A549 (cell line): ENCODE results near the gene RELL1. TPM values are rescaled to one million over a fixed set of nuclear protein-coding genes. Genes with fewer than 3 reads are reported as not detected.

ENCODE experiments used
- ATAC-seq, 2 experiments: fragments of 200-7000 bp in 1 of 2; fragments of >200 bp in 1 of 2; cut with Nextera tagmentation in 1 of 2; cut with Tn5 transposase in 1 of 2; 3 replicates each; pipeline versions ENCODE4 v1.8.0 to v1.9.1; 2018 to 2020; ENCODE audit warnings: mild to moderate bottlenecking in 1 of 2, moderate library complexity in 1 of 2
- CTCF ChIA-PET: fragments of 300-600 bp; sonication (Branson Sonifier 250); formaldehyde crosslinking; extraction: SDS; loops from one replicate; lab custom pipeline; 2021; ENCODE audit warnings: antibody characterized with exemption, inconsistent platforms; lab: Yijun Ruan, JAX
- POLR2A ChIA-PET: fragments of 350-600 bp; formaldehyde crosslinking; extraction: SDS; loops from one replicate; lab custom pipeline; 2021; ENCODE audit warnings: antibody characterized with exemption, inconsistent platforms; lab: Yijun Ruan, JAX
- DNase-seq, 2 experiments: peaks; one replicate each; pipeline versions ENCODE4 v3.0.0 to v3.0.0-alpha.2; 2011 to 2016; ENCODE audit warnings: low read depth in 1 of 2, low spot score in 1 of 2
- FAIRE-seq: peaks from 2 replicates; lab custom pipeline; 2011; peaks lifted over from hg19 to GRCh38; lab: Jason Lieb, UNC
- H3K27ac ChIP-seq, 2 experiments: fragments of >200 bp; sonication (Bioruptor Twin); formaldehyde crosslinking; 3 replicates each; pipeline ENCODE4 v1.5.1; 2016 to 2017
- H3K4me1 ChIP-seq: fragments of >200 bp; sonication (Bioruptor Twin); formaldehyde crosslinking; 3 replicates; pipeline ENCODE4 v1.6.1; 2016
- H3K4me2 ChIP-seq: fragments of >200 bp; sonication (Bioruptor Twin); formaldehyde crosslinking; 3 replicates; pipeline ENCODE4 v1.6.1; 2016
- H3K4me3 ChIP-seq: fragments of >200 bp; sonication (Bioruptor Twin); formaldehyde crosslinking; 3 replicates; pipeline ENCODE4 v1.5.1; 2016
- H3K9me3 ChIP-seq: fragments of >200 bp; sonication (Bioruptor Twin); formaldehyde crosslinking; 3 replicates; pipeline ENCODE4 v1.6.1; 2016
- CBX8 ChIP-seq: fragments of 200-600 bp; sonication (generic); IDR thresholded peaks from 2 replicates; pipeline ENCODE4 v1.6.1; 2016
- CEBPB ChIP-seq, 2 experiments: fragments of >200 bp in 1 of 2; sonication (Bioruptor Twin) in 1 of 2; formaldehyde crosslinking in 1 of 2; IDR thresholded peaks; 2 replicates each; pipeline ENCODE4 v1.6.1; 2012 to 2016
- CHD4 ChIP-seq: fragments of 200-600 bp; sonication (generic); IDR thresholded peaks from 2 replicates; pipeline ENCODE4 v1.6.1; 2016; ENCODE audit warnings: antibody characterized with exemption, mild to moderate bottlenecking, borderline replicate concordance
- E2F6 ChIP-seq: IDR thresholded peaks from 2 replicates; pipeline ENCODE4 v1.6.1; 2012; ENCODE audit warnings: low read depth, borderline replicate concordance
- EHMT2 ChIP-seq: fragments of 200-600 bp; sonication (generic); IDR thresholded peaks from 2 replicates; pipeline ENCODE4 v1.6.1; 2016; ENCODE audit warnings: antibody characterized with exemption, low read depth, mild to moderate bottlenecking, moderate library complexity
- FOSB ChIP-seq: fragments of 250-450 bp; sonication (Bioruptor Pico); IDR thresholded peaks from 2 replicates; pipeline ENCODE4 v1.5.0; 2020; ENCODE audit warnings: mild to moderate bottlenecking, moderate library complexity
- FOSL2 ChIP-seq, 2 experiments: fragments of 450-650 bp in 1 of 2; fragments of >200 bp in 1 of 2; sonication (Bioruptor Twin) in 1 of 2; formaldehyde crosslinking; IDR thresholded peaks; 2 replicates each; pipeline versions ENCODE4 v1.5.0 to v1.6.1; 2016 to 2020; ENCODE audit warnings: mild to moderate bottlenecking in 1 of 2, moderate library complexity in 1 of 2
- FOXS1 ChIP-seq: fragments of 250-450 bp; sonication (Bioruptor Pico); IDR thresholded peaks from 2 replicates; pipeline ENCODE4 v1.5.0; 2020; ENCODE audit warnings: mild to moderate bottlenecking, moderate library complexity
- GATA3 ChIP-seq: IDR thresholded peaks from 2 replicates; pipeline ENCODE4 v1.6.1; 2012; ENCODE audit warnings: borderline replicate concordance
- HEYL ChIP-seq: fragments of 250-450 bp; sonication (Bioruptor Pico); IDR thresholded peaks from 2 replicates; pipeline ENCODE4 v1.8.0; 2021; ENCODE audit warnings: mild to moderate bottlenecking, moderate library complexity
- HMGXB4 ChIP-seq: fragments of 250-450 bp; sonication (Bioruptor Pico); IDR thresholded peaks from 2 replicates; pipeline ENCODE4 v1.5.0; 2021; ENCODE audit warnings: mild to moderate bottlenecking, moderate library complexity, borderline replicate concordance
- HOXA7 ChIP-seq: fragments of 250-450 bp; sonication (Bioruptor Pico); IDR thresholded peaks from 2 replicates; pipeline ENCODE4 v1.5.0; 2020; ENCODE audit warnings: mild to moderate bottlenecking, moderate library complexity
- JUNB ChIP-seq: fragments of >200 bp; sonication (Bioruptor Twin); formaldehyde crosslinking; IDR thresholded peaks from 2 replicates; pipeline ENCODE4 v1.6.1; 2016
- KDM5A ChIP-seq: fragments of 200-600 bp; sonication (generic); IDR thresholded peaks from 2 replicates; pipeline ENCODE4 v1.6.1; 2016; ENCODE audit warnings: antibody characterized with exemption, mild to moderate bottlenecking
- MAFK ChIP-seq: fragments of 450-650 bp; IDR thresholded peaks from 2 replicates; pipeline ENCODE4 v1.6.1; 2014; ENCODE audit not compliant: partially characterized antibody
- MYC ChIP-seq: IDR thresholded peaks from 2 replicates; pipeline ENCODE4 v1.6.1; 2012; ENCODE audit warnings: mild to moderate bottlenecking, inconsistent platforms, low read length, improper control_type of control experiment, borderline replicate concordance
- POLR2A ChIP-seq: IDR thresholded peaks from 2 replicates; pipeline ENCODE4 v1.6.1; 2012; ENCODE audit warnings: mild to moderate bottlenecking, low read length
- REST ChIP-seq: fragments of 200-600 bp; sonication (generic); IDR thresholded peaks from 2 replicates; pipeline ENCODE4 v1.6.1; 2016; ENCODE audit warnings: antibody characterized with exemption, mild to moderate bottlenecking, moderate library complexity
- TFCP2L1 ChIP-seq: fragments of 250-450 bp; sonication (Bioruptor Pico); IDR thresholded peaks from 2 replicates; pipeline ENCODE4 v1.5.0; 2021; ENCODE audit warnings: mild to moderate bottlenecking
- ZFP36 ChIP-seq: fragments of 450-650 bp; IDR thresholded peaks from 2 replicates; pipeline ENCODE4 v1.6.1; 2014; ENCODE audit warnings: borderline replicate concordance; ENCODE audit not compliant: partially characterized antibody
- ZSCAN20 ChIP-seq: fragments of 250-450 bp; sonication (Bioruptor Pico); IDR thresholded peaks from 2 replicates; pipeline ENCODE4 v1.8.0; 2022; ENCODE audit warnings: mild to moderate bottlenecking, moderate library complexity
- WGBS: methylation state at CpG from one replicate; pipeline ENCODE4 v1.1.6; 2017; ENCODE audit errors: missing lambda C conversion rate; 5-methylcytosine and 5-hydroxymethylcytosine counted together
- polyA plus RNA-seq, 4 experiments: library from polyadenylated mRNA; depleted of rRNA in 3 of 4; stranded (reverse); fragments of >200 nt; fragmentation: RNase III in 1 of 4; extraction: RNeasy Plus Mini Kit Qiagen cat#74134 plus additional on column Dnase treatment in 1 of 4; gene quantifications; 2 replicates in 3 of 4; 3 replicates in 1 of 4; pipeline ENCODE4 v1.2.3, GENCODE V29; 2011 to 2017
- TF ChIP-seq, protein P1 (sequence below): IDR thresholded peaks from 2 replicates; pipeline ENCODE4 v1.6.1; 2012

Gene RELL1
- polyA plus RNA-seq, 2 of the 4 experiments (the other 2 are of a cell fraction), result 5.0 to 9.6 TPM

GRCh38 chr4:37689353-37690095, 3.3 kb upstream of the RELL1 start (continued):
- TF ChIP-seq REST, result no peak

GRCh38 chr4:37687681-37688080, 1.5 kb upstream of the RELL1 start:
- TF ChIP-seq FOSL2 (IDR thresholded peaks at IDR 0.05), result no peak
- no peak for TF ChIP-seq FOSL2 (CRISPR knock-in tag; IDR thresholded peaks at IDR 0.05)
- TF ChIP-seq, protein P1, sequence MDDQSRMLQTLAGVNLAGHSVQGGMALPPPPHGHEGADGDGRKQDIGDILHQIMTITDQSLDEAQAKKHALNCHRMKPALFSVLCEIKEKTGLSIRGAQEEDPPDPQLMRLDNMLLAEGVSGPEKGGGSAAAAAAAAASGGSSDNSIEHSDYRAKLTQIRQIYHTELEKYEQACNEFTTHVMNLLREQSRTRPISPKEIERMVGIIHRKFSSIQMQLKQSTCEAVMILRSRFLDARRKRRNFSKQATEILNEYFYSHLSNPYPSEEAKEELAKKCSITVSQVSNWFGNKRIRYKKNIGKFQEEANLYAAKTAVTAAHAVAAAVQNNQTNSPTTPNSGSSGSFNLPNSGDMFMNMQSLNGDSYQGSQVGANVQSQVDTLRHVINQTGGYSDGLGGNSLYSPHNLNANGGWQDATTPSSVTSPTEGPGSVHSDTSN, result no peak
- TF ChIP-seq GATA3, result no peak
- no peak for TF ChIP-seq FOXS1 (CRISPR knock-in tag)
- no peak for TF ChIP-seq MAFK
- DNase-seq (no peak), FAIRE-seq (no peak), ATAC-seq (no peak)
- 97% methylated on average over 5 of the region's 9 CpGs for WGBS
- ChIA-PET CTCF (interaction anchor here (0.9 kb wide), 1 partner anchor 13 kb away, joined by 3 read pairs; no protein-coding TSS in a partner anchor), POLR2A (interaction anchor here (1.5 kb wide), 1 partner anchor 114 kb away, joined by 6 read pairs; no protein-coding TSS in a partner anchor)
- Histone ChIP-seq H3K27ac (peak overlapping the region in 1 of 2 experiments; percentile 86; a peak in 1 of 6 replicates), H3K4me1 (peaks cover 13% of the 10 kb centered on the region), H3K4me2 (no peak overlapping the region), H3K9me3 (no peaks in the 10 kb centered on the region), H3K4me3 (no peak overlapping the region)

GRCh38 chr4:37687194-37687562, 1.0 kb upstream of the RELL1 start:
- DNase-seq, result no peak
- POLR2A ChIA-PET, result interaction anchor here (1.5 kb wide), 1 partner anchor 115 kb away, joined by 6 read pairs; no protein-coding TSS in a partner anchor
- Histone ChIP-seq H3K4me3 (peak overlapping the region; percentile 48), H3K4me2 (peak overlapping the region; percentile 71), H3K4me1 (peaks cover 18% of the 10 kb centered on the region), H3K27ac (peak overlapping the region; percentile 78 to 86), H3K9me3 (no peaks in the 10 kb centered on the region)
- ATAC-seq, result no peak
- FAIRE-seq, result no peak
- WGBS, result 78% methylated on average over 9 of the region's 9 CpGs
- CTCF ChIA-PET, result interaction anchor here (1.1 kb wide), 1 partner anchor 115 kb away, joined by 3 read pairs; no protein-coding TSS in a partner anchor
- TF ChIP-seq HEYL, result no peak
- no peak for TF ChIP-seq EHMT2
- TF ChIP-seq HMGXB4 (CRISPR knock-in tag), result no peak
- TF ChIP-seq ZFP36, result no peak
- TF ChIP-seq MYC, result no peak
- no peak for TF ChIP-seq FOSB
- no peak for TF ChIP-seq HOXA7
- TF ChIP-seq TFCP2L1 (CRISPR knock-in tag), result no peak
- no peak for TF ChIP-seq CHD4
- no peak for TF ChIP-seq CEBPB (IDR thresholded peaks at IDR 0.05)
- TF ChIP-seq POLR2A, result no peak
- no peak for TF ChIP-seq CBX8
- no peak for TF ChIP-seq ZSCAN20 (CRISPR knock-in tag)
- TF ChIP-seq JUNB, result no peak
- TF ChIP-seq E2F6, result no peak
- TF ChIP-seq KDM5A, result no peak
